ENCODE data around the gene ATP6V1C2.

ATP6V1C2 gene

DNA sequence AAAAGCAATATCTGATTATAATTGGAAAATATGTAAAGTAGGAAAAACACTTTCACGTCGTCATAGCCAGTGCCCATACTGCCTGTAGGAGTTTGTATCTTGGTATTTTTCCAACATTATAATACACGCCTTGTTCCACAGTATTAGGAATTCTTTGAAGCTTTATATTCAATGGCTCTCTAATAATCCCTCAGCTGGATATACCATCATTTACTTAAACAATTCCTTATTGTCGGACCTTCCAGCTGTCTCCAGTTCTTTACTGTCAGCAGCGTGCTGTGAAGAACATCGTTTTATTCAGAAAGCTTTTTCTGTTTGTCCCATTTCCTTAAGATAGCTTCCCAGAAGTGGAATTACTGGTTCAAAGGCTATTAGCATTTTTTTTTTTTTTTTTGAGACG lies 31.7 kb downstream of the ATP6V1C2 start:
- Histone ChIP-seq H3K4me3 (ENCODE audit: low read depth, low read length) (no peak overlapping the region), H3K9me3 (ENCODE audit: control insufficient read depth, insufficient read depth, low read depth, low read length) (no peaks in the 10 kb centered on the region), H3K27ac (ENCODE audit: extremely low read depth, low read depth, low read length) (no peak overlapping the region), H3K36me3 (ENCODE audit: control insufficient read depth in 2 of 2, insufficient read depth in 1 of 2, low read length in 2 of 2) (no peaks in the 10 kb centered on the region), H3K4me1 (ENCODE audit: control insufficient read depth, insufficient read depth, low read length) (no peaks in the 10 kb centered on the region)
- POLR2A ChIA-PET: no interaction called here
- CTCF ChIA-PET: no interaction called here
- TF ChIP-seq MYNN (tag by site-specific recombination; IDR thresholded peaks at IDR 0.05; ENCODE audit: borderline replicate concordance) (no peak), ZNF843 (tag by site-specific recombination; IDR thresholded peaks at IDR 0.05) (no peak), GFI1B (tag by site-specific recombination; IDR thresholded peaks at IDR 0.05) (no peak), FEZF1 (tag by site-specific recombination; IDR thresholded peaks at IDR 0.05) (no peak)
- TF ChIP-seq, protein P1, sequence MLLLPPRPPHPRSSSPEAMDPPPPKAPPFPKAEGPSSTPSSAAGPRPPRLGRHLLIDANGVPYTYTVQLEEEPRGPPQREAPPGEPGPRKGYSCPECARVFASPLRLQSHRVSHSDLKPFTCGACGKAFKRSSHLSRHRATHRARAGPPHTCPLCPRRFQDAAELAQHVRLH (tag by site-specific recombination; IDR thresholded peaks at IDR 0.05): no peak
- TF ChIP-seq, protein P2, sequence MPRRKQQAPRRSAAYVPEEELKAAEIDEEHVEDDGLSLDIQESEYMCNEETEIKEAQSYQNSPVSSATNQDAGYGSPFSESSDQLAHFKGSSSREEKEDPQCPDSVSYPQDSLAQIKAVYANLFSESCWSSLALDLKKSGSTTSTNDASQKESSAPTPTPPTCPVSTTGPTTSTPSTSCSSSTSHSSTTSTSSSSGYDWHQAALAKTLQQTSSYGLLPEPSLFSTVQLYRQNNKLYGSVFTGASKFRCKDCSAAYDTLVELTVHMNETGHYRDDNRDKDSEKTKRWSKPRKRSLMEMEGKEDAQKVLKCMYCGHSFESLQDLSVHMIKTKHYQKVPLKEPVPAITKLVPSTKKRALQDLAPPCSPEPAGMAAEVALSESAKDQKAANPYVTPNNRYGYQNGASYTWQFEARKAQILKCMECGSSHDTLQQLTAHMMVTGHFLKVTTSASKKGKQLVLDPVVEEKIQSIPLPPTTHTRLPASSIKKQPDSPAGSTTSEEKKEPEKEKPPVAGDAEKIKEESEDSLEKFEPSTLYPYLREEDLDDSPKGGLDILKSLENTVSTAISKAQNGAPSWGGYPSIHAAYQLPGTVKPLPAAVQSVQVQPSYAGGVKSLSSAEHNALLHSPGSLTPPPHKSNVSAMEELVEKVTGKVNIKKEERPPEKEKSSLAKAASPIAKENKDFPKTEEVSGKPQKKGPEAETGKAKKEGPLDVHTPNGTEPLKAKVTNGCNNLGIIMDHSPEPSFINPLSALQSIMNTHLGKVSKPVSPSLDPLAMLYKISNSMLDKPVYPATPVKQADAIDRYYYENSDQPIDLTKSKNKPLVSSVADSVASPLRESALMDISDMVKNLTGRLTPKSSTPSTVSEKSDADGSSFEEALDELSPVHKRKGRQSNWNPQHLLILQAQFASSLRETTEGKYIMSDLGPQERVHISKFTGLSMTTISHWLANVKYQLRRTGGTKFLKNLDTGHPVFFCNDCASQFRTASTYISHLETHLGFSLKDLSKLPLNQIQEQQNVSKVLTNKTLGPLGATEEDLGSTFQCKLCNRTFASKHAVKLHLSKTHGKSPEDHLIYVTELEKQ (tag by site-specific recombination; IDR thresholded peaks at IDR 0.05; ENCODE audit: borderline replicate concordance): no peak

GRCh38 chr2:10753876-10754275 lies 32.4 kb downstream of the ATP6V1C2 start:
- H3K9me3 ChIP-seq (ENCODE audit: control insufficient read depth, insufficient read depth, low read depth, low read length): no peaks in the 10 kb centered on the region
- CTCF ChIA-PET: no interaction called here
- no peaks in the 10 kb centered on the region for H3K36me3 ChIP-seq (ENCODE audit: control insufficient read depth in 2 of 2, insufficient read depth in 1 of 2, low read length in 2 of 2)
- POLR2A ChIA-PET: no interaction called here
- H3K4me3 ChIP-seq (ENCODE audit: low read depth, low read length): no peak overlapping the region
- H3K27ac ChIP-seq (ENCODE audit: extremely low read depth, low read depth, low read length): no peak overlapping the region
- H3K4me1 ChIP-seq (ENCODE audit: control insufficient read depth, insufficient read depth, low read length): no peaks in the 10 kb centered on the region
- TF ChIP-seq ZFP37 (tag by site-specific recombination; IDR thresholded peaks at IDR 0.05) (no peak), ZNF24 (tag by site-specific recombination; IDR thresholded peaks at IDR 0.05) (no peak), MYNN (tag by site-specific recombination; IDR thresholded peaks at IDR 0.05; ENCODE audit: borderline replicate concordance) (no peak), ZBTB48 (tag by site-specific recombination; IDR thresholded peaks at IDR 0.05) (no peak), ZNF140 (tag by site-specific recombination; IDR thresholded peaks at IDR 0.05) (no peak), ZNF518A (tag by site-specific recombination; conservative IDR thresholded peaks at IDR 0.05; ENCODE audit: low read depth) (no peak), YY1 (tag by site-specific recombination; IDR thresholded peaks at IDR 0.05) (no peak), ZNF248 (tag by site-specific recombination; IDR thresholded peaks at IDR 0.05) (no peak), ZNF341 (tag by site-specific recombination; IDR thresholded peaks at IDR 0.05; ENCODE audit: low read depth) (no peak), SETDB1 (IDR thresholded peaks at IDR 0.05; ENCODE audit: insufficient read length, low read length) (no peak), HOXD13 (CRISPR knock-in tag; IDR thresholded peaks at IDR 0.05; ENCODE audit: borderline replicate concordance) (no peak)

All from HEK293 (cell line).